Fibroblast of skin of abdomen (primary cell): ENCODE results near the gene PRPF40A.

ENCODE experiments used
- DNase-seq: peaks from one replicate; pipeline ENCODE4 v3.0.0-alpha.2; 2013

PRPF40A gene

DNA sequence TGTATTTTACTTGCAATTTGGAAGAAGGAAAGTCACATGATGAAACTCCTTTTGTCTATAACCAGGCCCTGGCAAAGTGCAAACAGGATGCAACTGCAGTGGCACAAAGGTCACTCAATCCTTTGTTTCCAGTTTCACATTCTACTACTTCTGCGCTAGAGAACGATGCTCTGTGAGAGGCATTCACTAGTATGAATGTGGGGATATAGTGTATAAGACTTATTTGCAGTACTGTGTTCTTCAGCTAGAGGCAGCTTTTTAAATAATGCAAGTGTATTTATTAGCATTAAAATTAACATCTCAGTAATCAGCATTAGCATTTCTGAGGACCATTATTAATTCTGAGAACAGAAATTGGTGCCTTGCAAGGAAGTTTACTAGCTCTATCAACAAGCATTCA, 68.9 kb downstream of the PRPF40A start:
- no peak for DNase-seq

DNA sequence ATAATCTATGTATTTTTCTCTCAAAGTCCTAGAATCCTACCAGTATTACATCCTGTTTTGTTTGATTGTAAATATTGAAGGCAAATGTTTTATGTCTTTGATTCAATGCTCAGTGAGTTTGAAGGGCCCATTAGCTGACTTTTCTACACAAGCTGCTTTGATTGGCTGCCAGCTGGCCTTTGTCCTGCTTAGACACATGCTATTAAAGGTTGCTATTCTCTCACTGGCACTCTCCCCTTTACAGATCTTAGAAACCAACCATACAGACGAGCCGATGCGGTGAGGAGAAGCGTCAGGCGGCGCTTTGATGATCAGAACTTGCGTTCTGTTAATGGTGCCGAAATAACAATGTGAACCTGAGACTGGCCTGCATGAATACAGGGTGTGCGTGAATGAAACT, 69.7 kb downstream of the PRPF40A start:
- DNase-seq, result peak; percentile 49

DNA sequence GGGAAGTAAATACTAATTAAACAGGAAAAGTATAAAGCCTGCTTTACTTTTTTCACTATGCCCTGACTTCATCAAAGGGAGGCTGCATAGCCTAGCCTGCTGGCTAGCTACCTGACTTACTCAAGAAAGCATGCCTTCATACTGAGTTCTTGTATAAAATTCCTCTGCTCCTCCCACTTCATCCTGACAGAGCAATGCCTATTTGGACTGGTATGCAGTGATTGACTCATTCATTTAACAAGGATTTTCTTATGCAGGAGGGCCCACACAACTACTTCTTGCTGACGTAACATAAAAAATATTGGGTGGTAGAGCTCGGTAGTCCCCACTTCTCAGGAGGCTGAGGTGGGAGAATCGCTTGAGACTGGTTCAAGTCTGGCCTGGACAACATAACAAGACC, 70.5 kb downstream of the PRPF40A start:
- peak; percentile 91 for DNase-seq

DNA sequence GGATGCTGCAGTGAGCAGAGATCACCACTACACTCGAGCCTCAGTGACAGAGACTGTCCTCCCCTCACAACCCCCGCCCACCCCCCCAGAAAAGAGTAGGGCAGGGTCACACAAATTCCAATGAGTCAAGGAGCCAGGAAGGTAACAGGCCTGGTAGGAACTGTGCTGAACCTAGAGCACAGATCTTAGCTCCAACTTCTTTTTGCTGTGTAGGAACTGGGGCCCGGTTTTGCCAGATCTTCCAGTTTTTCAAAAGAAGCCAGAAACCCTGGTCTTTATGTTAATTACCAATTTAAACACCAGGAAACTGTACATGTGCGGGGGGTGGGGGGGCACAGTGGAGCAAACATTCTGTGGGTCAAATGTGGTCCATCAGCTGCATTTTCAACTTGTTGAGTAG, 71.0 kb downstream of the PRPF40A start:
- DNase-seq, result no peak

DNA sequence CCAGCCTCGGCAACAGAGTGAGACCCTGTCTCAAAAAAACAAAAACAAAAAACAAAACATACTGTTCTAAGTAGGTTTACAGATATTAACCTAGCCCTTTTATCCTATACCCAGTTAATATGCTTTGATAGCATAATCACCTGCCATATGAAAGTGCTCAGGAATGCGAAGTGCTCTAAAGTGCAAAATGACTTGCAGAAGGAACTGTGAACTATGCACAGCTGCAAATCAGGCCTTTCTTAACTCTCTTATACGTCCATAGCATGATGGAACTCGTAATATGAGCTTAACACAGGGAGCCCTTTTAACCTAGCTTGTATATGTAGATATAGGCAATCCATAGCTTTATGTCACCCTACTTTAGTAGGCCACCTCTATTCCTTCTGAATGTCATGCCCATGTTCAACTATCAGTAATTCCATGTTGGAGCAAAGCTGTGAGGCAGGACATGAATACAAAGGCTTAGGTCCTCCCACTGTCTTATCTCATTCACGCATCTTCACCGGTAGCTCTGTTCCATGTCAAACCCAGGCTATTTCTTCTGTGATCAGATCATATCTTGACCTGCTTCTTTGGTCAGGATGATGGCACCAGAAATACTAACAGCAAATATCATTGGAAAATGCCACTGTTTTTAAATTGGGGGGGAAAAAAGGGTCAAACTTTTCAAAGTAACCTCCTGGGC, 72.9 kb downstream of the PRPF40A start:
- no peak for DNase-seq

DNA sequence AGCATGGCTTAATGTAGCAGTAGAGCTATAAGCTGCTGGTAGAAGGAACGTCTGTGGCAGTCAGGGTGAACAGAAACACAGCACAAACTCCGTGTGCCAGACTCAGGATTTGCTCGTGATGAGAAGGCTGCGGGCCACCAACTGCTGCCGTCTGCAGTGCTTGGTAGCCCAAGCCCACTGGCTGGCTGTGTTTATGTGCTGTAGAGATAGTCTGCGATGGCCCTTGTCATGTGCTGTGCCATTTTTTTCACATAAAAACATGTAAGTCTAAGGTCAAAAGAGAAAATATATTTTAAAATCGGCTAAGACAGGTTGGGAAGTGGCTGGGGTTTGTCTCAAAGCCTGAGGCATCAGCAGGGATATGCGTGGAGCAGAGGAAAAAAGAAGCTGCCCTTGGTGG, 78.7 kb downstream of the PRPF40A start:
- DNase-seq, result no peak

DNA sequence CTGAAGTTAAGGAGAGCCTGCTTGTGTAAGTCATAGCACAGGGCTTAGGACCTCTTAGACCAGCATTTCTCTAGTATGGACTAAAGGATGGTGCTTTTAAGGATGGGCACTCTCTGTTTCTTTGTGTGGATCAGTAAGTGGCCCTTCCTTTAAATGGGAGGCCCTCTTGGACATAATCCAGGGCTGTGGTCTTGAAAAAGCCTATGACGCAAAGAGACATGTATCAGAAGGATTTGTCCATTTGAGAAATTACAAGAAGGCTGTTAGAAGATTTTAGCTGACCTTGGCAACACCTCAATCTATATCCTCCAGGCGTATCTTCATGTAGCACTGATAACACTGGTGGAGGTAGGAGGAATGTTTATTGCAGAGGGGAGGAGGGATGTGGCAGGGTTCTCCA, 79.2 kb downstream of the PRPF40A start:
- DNase-seq, result no peak

DNA sequence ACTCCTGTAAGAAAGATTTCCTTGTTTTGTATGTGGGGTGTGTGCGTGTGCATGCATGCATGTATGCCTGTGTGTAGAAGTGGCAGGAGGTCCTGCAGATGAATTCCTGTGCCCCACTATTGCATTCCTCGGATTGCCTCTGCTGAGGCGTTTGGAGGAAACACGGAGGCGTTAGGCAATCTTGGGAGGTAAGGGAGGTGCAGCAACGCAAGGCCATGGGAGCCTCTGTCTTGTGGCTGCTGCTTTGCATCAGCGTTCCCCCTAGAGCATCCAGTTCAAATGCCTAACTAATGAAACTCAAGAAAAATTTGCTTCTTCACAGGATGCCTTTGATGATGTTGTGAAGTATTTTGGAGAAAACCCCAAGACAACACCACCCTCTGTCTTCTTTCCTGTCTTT, 80.0 kb downstream of the PRPF40A start:
- no peak for DNase-seq

DNA sequence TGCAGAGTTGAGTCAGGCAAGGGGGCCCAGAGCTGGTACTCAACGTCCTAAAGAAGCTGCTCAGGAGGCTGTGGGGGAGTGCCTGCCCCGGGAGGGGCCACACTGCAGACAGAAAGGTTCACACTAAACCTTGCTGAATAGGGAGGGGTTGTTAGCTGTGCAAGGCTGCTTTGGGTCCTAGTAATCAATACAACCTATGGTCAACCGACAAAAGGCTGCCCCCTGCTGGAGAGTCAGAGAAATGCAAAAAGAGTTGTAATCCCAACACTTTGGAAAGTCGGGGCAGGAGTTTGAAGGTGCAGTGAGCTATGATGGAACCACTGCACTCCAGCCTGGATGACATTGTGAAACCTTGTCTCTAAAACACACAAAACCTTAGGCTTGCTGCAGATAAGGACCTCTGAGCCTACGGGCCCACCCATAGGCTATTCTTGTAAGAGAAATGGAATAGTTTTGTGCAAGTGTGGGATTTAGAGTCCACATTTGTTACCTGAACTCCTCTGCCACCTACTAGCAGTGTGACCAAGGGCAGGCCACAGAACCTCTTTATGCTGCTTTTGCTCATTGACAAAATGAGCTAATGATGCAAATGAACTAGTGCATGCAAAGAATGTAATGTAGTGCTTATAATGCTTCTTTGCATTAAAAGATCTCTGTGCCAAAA, 81.5 kb downstream of the PRPF40A start:
- peak; percentile 50 for DNase-seq

DNA sequence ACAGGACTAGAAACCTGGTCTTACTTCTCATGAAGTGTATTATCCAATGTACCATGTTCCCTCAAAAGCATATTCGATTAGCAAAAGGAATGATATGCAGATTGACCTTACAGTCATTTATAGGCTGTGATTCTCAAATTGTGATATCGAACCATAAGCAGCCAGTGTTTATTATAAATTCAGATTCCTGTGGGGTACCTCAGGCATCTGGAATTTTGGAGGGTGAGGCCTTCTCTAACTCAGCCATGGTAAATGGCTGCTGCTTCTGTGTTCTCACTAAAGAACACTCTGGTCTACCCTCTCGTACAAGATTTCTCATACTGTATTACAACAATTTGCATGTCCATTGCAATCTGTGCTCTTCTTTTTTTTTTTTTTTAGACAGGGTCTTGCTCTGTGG, 84.5 kb downstream of the PRPF40A start:
- DNase-seq, result no peak

DNA sequence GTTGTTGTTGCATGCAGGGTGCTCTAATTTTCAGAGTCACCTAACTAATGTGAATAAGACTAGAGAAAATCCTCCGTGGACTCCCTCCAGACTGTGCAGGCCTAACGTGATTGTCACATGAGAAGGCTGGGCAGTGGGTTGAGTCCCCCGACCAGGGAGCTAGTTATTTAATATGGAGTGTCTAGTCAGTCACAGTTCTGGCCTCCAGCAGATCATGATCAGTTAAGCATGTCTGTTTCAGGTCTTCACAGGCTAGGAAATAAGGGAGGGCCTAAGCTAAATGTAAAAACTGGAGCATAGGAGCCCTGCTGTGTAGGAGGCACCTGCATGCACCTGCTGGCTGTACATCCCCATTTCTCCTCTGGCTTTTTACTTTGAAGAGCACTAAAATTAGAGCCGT, 86.8 kb downstream of the PRPF40A start:
- no peak for DNase-seq

DNA sequence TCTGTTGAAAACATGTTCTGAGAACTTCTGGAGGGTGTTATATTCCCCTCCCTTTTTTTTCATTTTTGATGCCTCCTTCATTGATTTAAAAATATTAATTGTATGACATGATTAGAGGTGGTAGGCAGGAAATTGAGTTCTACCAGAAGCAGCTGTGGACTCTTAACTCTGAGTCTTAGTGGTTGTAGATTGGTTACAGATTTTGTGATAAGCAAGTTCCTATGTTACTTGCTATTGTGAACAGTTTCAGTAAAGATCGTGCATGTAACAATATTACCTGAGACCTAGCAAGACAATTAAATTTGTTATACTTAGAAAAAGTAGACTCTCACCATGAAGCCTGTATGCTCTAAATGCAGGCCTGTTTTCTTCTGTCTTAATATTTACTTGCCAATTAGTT, 88.1 kb downstream of the PRPF40A start:
- DNase-seq, result no peak

DNA sequence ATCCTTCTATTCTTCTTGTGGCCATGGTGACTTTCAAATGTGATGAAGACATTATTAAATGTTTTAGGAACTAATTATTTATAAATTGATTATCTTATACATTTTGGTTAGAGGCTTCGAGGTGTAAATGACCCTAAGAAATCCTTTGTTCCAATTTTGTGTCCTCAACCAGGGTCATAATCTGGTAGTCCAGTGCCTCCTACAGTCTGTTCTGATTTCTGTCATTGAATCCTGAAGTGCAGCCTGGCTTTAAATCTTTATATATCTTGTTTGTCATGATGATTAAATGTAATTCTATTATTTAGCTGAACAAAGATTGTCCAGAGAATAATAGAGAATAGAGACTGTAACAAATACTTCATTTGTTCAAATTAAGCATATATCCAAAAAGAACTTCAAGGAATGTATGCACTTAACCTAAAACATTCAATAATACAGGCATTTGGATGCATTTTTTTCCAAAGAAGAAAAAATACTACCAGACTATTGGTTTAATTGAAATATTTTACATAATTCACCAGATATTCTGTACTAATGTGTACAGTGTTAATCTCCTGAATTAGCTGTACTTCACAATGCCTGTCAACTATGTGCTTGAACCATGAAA, 89.8 kb downstream of the PRPF40A start:
- peak; percentile 35 for DNase-seq

DNA sequence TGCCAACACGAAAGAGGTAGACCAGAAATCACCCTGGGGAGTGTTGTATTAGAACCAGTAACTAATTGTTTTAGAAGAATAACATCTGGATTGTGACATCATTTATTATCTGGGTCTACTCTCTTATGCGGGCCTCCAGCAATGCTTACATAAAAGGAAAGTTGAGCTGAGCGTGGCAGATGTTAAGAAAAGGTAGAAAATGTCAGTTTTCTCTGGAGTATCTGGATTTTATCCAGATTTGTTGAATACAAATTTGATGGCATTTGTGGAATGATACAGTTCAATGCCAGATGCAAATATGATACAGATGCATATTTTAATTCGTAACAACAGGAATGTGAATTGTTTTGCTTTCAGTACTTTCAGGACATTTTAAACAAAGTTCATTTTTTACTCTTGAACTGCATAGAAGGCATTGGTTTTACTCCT, 90.3 kb downstream of the PRPF40A start:
- peak; percentile 48 for DNase-seq

DNA sequence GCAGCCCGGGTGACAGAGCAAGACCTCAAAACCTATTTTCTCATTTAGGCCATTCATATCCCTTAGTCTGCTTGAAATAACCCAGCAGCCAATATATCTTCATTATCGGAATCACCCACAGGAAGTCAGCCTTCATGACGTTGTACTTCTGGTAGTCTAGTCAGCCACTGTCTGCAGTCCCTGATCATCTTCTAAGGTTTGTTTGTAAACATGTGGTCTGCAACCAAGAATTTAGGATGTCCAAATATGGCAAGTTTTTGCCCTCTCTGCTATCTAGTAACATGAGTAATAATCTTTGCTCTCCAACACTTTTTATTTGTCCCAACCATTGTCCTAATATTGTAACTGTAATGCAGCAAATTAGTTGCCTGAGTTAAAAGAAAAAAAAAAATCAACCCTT, 92.5 kb downstream of the PRPF40A start:
- DNase-seq, result peak; percentile 25

DNA sequence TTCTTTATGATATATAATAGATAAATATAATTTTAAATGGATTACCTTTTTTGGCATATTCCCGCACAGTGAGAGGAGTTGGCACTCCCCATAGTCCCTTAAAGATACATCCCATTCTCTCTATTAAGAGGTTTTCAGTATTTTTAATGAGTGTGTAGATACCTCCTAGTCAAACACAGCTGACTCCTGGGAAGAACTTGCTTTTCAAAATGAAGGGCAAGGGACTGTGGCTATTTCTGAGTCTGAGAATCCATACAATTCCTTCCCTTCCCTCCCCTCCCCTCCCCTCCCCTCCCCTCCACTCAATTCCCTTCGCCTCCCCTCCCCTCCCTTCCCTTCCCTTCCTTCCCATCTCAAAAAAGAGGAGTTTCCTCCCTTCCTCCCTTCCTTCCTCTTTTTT, 93.5 kb downstream of the PRPF40A start:
- no peak for DNase-seq

DNA sequence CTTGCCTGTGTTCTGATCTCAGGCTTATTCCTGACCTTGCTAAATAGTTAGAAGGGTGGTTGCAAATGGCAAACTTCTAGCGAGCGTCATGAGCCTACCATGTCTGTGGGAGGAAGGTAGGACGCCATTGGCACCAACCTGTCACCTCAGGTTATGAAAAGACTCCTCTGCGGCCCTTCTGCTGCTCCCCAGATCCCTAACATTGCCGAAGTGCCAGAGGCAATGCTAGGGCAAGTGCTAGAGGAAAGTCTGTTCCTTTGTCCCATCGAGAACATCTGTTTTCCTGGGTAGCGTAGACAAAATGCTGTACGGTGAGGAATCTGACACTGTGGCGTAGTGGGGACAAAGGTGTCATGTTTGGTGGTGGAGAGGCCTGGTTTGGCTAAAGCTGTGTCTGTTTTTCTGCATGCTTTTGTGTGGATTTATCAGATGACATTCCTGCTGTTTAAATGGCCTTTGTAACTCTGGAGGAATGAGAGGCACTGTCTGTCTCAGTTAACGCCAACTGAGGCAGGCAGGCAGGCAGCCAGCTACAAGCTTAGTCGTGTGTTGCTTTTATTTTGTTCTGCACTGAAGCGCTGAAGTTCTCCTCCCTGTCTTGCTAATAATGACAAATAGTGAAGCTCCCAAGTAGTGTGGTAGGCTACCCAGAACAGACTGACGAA, 94.1 kb downstream of the PRPF40A start:
- no peak for DNase-seq

DNA sequence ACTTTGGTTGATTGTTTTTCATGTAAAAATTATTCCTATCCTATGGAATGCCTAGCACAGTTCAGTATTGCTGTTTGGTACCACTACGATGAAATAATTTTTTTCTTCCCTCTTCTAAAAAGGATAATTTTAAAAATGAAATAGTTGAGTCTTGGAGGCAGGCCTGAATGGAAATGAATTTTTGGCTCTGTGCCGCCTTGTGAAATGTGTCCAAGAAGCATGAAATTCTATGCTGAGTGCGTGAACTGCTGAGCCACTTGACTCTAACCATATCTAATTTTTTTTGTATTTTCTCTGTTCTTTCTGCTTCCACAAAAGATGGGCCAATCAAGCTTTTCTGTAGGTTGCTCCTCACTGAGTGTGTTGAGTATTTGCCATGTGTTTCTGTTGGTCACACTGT, 95.0 kb downstream of the PRPF40A start:
- no peak for DNase-seq

DNA sequence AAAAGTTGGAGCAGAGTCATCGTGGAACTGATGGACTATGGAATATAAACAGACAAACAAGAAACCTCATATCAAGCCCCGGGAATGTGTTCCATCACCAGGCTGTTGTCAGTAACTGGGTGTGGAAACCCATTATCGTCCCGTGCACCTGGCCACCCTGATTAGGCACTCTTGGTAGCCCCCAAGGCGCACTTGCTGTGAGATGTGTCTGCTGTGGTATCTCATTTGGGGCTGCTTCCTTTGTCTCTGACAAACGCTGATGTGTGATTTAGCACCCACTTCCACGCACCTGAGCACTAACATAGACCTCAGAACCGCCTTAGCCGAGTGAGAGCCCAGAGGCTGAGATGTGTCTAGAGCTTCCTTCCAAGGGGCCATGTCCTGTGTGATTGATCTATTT, 96.3 kb downstream of the PRPF40A start:
- no peak for DNase-seq

DNA sequence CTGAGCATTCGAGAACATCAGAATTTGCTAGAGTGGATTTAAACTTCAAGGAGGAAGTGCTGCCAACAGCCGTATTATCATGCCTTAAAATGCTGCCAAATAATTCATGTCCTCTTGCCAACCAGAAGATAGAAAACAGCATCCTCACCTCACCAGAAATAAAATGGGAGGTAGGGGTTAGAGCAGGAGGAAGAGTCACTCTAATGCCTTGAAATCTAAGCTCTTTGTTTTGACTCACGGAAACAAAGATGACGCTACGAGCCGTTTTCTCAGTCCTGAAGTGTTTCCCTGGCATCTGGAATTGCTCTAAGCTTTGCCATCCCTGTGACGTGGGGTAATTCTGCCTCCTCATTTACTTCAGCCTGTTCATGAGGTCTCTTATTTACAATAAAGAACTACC, 97.1 kb downstream of the PRPF40A start:
- no peak for DNase-seq

DNA sequence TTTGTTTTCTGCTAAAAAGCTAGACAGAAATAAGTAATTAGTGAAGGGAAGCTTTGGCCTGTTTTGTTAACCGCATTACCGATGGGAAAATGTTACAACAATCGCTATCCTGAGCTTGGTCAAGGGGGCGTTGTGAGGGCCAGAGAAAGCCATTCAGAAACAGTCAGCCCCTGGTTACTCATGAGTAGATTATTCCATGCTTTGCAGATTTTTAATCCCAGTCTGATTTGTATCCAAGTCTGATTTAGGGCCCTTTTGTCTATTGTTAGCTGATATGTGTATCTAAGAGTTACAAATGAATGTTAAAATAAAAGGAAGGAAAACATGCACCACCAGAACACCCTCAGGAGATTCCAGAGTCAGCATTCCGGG, 99.1 kb downstream of the PRPF40A start:
- DNase-seq, result no peak

DNA sequence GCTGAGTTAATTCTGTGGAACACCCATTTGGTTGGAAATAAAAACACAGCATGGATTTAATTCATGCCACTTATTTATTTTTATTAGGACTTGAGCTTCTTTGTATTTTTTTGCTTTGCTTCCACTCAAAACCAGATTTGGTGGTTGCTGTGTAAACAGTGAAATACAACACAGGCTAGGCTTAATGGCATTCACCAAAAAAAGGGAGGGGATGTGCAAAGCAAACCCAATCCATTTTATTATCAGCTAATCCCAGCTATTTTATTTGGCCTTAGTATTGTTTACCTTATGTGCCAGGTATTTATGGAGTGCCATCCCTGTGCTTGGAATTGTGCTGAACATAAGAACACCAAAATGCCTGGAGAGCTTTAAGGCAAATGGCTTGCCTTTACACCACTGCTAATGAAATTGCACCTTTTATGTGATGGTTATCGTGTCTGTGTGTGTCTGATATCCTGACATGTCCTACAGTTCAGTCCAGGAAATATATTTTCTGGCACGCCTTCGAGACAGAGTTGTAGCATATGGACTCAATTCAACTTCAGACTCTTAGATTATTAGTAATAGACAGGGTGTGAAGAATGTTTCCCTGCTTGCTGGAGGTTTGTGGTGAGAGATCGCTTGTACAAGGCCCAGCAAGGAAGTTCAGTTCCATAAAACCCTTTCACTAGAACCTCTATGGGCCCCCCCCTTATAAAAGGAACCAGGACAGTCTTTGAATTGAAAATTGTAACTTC, 99.6 kb downstream of the PRPF40A start:
- peak; percentile 80 for DNase-seq

DNA sequence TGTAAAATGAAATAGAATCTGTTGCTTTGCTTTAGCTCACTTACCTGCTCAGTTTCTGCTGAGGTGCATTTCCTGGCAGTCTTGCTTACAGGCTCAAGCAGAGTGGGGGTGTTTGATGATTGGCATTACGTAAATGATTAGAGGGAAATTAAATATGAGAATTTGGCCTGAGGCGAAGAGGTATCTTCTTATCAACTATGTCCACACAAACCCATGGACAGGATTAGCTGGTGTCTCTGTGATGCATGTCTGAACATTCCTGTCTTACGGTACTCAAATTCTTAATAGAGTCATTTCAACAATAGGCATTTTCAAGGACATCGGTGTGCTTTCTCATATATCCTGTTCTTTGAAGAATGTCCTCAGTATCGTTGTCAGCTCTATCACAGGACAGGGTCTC, 102.1 kb downstream of the PRPF40A start:
- DNase-seq, result no peak
